GM23338 (cell line): Measurements from ENCODE around the gene PNMA6A. TPM values are rescaled to one million over a fixed set of nuclear protein-coding genes. Genes with fewer than 3 reads are reported as not detected.

Source experiments
- ATAC-seq: fragments of 200-7000 bp; cut with Tn5 transposase; 3 replicates; pipeline ENCODE4 v1.9.1; 2020
- DNase-seq: peaks from one replicate; pipeline ENCODE4 v3.0.0-alpha.2; 2015; ENCODE audit warnings: low spot score
- H2AFZ ChIP-seq: fragments of 200-600 bp; sonication (generic); 2 replicates; pipeline ENCODE4 v1.8.0; 2016; ENCODE audit warnings: antibody characterized with exemption, mild to moderate bottlenecking, moderate library complexity
- H3F3A ChIP-seq: fragments of 200-600 bp; sonication (generic); replicated peaks from 2 replicates; pipeline ENCODE4 v1.8.0; 2017; ENCODE audit warnings: antibody characterized with exemption, mixed run types, low read depth
- H3K27ac ChIP-seq: fragments of 200-600 bp; sonication (generic); 2 replicates; pipeline ENCODE4 v1.6.1; 2016; ENCODE audit warnings: low read depth
- H3K27me3 ChIP-seq: fragments of 200-600 bp; sonication (generic); 2 replicates; pipeline ENCODE4 v1.8.0; 2016; ENCODE audit warnings: mild to moderate bottlenecking, mixed run types, moderate library complexity; ENCODE audit not compliant: insufficient read depth
- H3K36me3 ChIP-seq: fragments of 200-600 bp; sonication (generic); 2 replicates; pipeline ENCODE4 v1.8.0; 2016; ENCODE audit warnings: mild to moderate bottlenecking; ENCODE audit not compliant: insufficient read depth
- H3K4me1 ChIP-seq: fragments of 200-600 bp; sonication (generic); 2 replicates; pipeline ENCODE4 v1.8.0; 2016; ENCODE audit warnings: mild to moderate bottlenecking, moderate library complexity; ENCODE audit not compliant: insufficient read depth
- H3K4me2 ChIP-seq: fragments of 200-600 bp; sonication (generic); 2 replicates; pipeline ENCODE4 v1.7.1; 2017; ENCODE audit warnings: mixed run types
- H3K4me3 ChIP-seq: fragments of 200-600 bp; sonication (generic); 2 replicates; pipeline ENCODE4 v1.6.1; 2016; ENCODE audit warnings: mixed run types
- H3K79me2 ChIP-seq: fragments of 200-600 bp; sonication (generic); replicated peaks from 2 replicates; pipeline ENCODE4 v1.8.0; 2017; ENCODE audit warnings: mild to moderate bottlenecking; ENCODE audit not compliant: insufficient read depth
- H3K9me2 ChIP-seq: fragments of 200-600 bp; sonication (generic); 2 replicates; pipeline ENCODE4 v1.8.0; 2017; ENCODE audit not compliant: insufficient read depth
- H4K20me1 ChIP-seq: fragments of 200-600 bp; sonication (generic); replicated peaks from 2 replicates; pipeline ENCODE4 v1.8.0; 2017; ENCODE audit warnings: mild to moderate bottlenecking; ENCODE audit not compliant: insufficient read depth
- H3K27ac Mint-ChIP-seq: 2 replicates; pipeline ENCODE4 v1.8.0; 2020; ENCODE audit warnings: inconsistent platforms, mild to moderate bottlenecking, moderate library complexity, mixed read lengths
- H3K27me3 Mint-ChIP-seq: 3 replicates; pipeline ENCODE4 v1.8.0; 2022; ENCODE audit warnings: low read depth, mild to moderate bottlenecking, moderate library complexity, mixed read lengths, inconsistent platforms; ENCODE audit not compliant: insufficient read depth, poor library complexity
- H3K36me3 Mint-ChIP-seq: 3 replicates; pipeline ENCODE4 v1.8.0; 2021; ENCODE audit warnings: low read depth, mild to moderate bottlenecking, inconsistent platforms, moderate library complexity, mixed read lengths
- H3K4me1 Mint-ChIP-seq: 3 replicates; pipeline ENCODE4 v1.8.0; 2020; ENCODE audit warnings: mild to moderate bottlenecking, inconsistent platforms, mixed read lengths
- H3K4me3 Mint-ChIP-seq: 3 replicates; pipeline ENCODE4 v1.8.0; 2021; ENCODE audit warnings: moderate library complexity, mild to moderate bottlenecking, inconsistent platforms, mixed read lengths
- H3K9me3 Mint-ChIP-seq: 3 replicates; pipeline ENCODE4 v1.8.0; 2020; ENCODE audit warnings: moderate library complexity, mild to moderate bottlenecking, inconsistent platforms, mixed read lengths
- CREB1 ChIP-seq: fragments of 250-450 bp; sonication (Bioruptor Pico); IDR thresholded peaks from 2 replicates; pipeline ENCODE4 v1.5.0; 2020; ENCODE audit warnings: low read depth, mild to moderate bottlenecking, moderate library complexity
- CTCF ChIP-seq, 2 experiments: fragments of 200-600 bp in 1 of 2; sonication (generic) in 1 of 2; conservative IDR thresholded peaks; 2 replicates each; pipeline versions ENCODE4 v1.5.1 to v1.6.1; 2016 to 2017; ENCODE audit warnings: antibody characterized with exemption in 2 of 2, low read depth in 2 of 2, mild to moderate bottlenecking in 2 of 2, moderate library complexity in 1 of 2
- EZH2 ChIP-seq: fragments of 200-600 bp; sonication (generic); IDR thresholded peaks from one replicate; pipeline ENCODE4 v1.8.0; 2017; ENCODE audit warnings: antibody characterized with exemption, mild to moderate bottlenecking, low read depth; ENCODE audit not compliant: unreplicated experiment
- EZH2phosphoT487 ChIP-seq: fragments of 200-600 bp; sonication (generic); IDR thresholded peaks from one replicate; pipeline ENCODE4 v1.8.1; 2018; ENCODE audit warnings: antibody characterized with exemption; ENCODE audit not compliant: unreplicated experiment
- JUNB ChIP-seq: IDR thresholded peaks from one replicate; pipeline ENCODE4 v1.6.1; 2016; ENCODE audit warnings: antibody characterized with exemption; ENCODE audit not compliant: unreplicated experiment
- NANOG ChIP-seq: IDR thresholded peaks from 2 replicates; pipeline ENCODE4 v1.6.1; 2016; ENCODE audit warnings: antibody characterized with exemption, borderline replicate concordance
- POLR2AphosphoS5 ChIP-seq: IDR thresholded peaks from 2 replicates; pipeline ENCODE4 v1.6.1; 2016; ENCODE audit warnings: antibody characterized with exemption, low read depth
- STAT1 ChIP-seq: IDR thresholded peaks from one replicate; pipeline ENCODE4 v1.6.1; 2016; ENCODE audit warnings: antibody characterized with exemption; ENCODE audit not compliant: unreplicated experiment
- ZNF114 ChIP-seq: fragments of 250-450 bp; sonication (Bioruptor Pico); IDR thresholded peaks from 2 replicates; pipeline ENCODE4 v1.5.0; 2020; ENCODE audit warnings: mild to moderate bottlenecking, moderate library complexity
- ZNF331 ChIP-seq: fragments of 250-450 bp; sonication (Bioruptor Pico); IDR thresholded peaks from 2 replicates; pipeline ENCODE4 v1.5.0; 2020; ENCODE audit warnings: low read depth, mild to moderate bottlenecking, moderate library complexity
- ZNF462 ChIP-seq: fragments of 250-450 bp; sonication (Bioruptor Pico); IDR thresholded peaks from 2 replicates; pipeline ENCODE4 v1.5.0; 2020; ENCODE audit warnings: mild to moderate bottlenecking, moderate library complexity
- polyA plus RNA-seq: library from polyadenylated mRNA; unstranded; fragments of >200 nt; fragmentation: Nextera tagmentation; extraction: Ambion mirVana; gene quantifications from 2 replicates; pipeline ENCODE4 v1.2.1, GENCODE V29; 2016
- total RNA-seq: library from RNA; depleted of rRNA; stranded (reverse); fragments of >200 nt; shearing (Covaris generic); gene quantifications from 2 replicates; pipeline ENCODE4 v1.2.3, GENCODE V29; 2014
- TF ChIP-seq, protein P1 (sequence below): IDR thresholded peaks from one replicate; pipeline ENCODE4 v1.6.1; 2018; ENCODE audit warnings: antibody characterized with exemption; ENCODE audit not compliant: unreplicated experiment
- TF ChIP-seq, protein P2 (sequence below): IDR thresholded peaks from 2 replicates; pipeline ENCODE4 v1.6.1; 2016; ENCODE audit warnings: antibody characterized with exemption

The PNMA6A gene
- total and polyA plus RNA-seq, 2 experiments from 2014 or later = 2.4 to 7.1 TPM

DNA sequence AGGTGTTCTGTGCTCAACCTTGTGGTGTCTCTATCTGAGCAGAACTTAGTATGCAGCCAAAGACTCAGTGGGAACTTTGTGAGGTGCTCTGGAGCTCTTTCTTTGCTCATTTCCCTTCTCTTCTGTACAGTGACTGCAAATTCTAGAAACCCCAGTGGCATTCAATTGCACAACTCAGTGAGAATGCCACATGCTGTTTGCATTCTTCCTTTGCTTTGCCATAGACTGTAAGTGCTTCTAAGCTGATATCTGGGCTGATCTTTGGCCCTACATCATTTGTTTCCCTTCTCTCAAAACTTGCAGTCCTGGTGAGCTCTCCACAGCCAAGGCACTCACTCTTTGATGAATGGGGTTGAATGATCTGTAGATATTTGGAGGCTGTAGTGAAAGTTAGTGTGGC lies 8.9 kb upstream of the PNMA6A start:
- TF ChIP-seq ZNF114 (CRISPR knock-in tag) (no peak), EZH2phosphoT487 (no peak), ZNF462 (CRISPR knock-in tag) (no peak), CREB1 (no peak), CTCF (conservative IDR thresholded peaks at IDR 0.05; ENCODE audit: low read depth in 2 of 2) (no peak), NANOG (no peak), JUNB (no peak), POLR2AphosphoS5 (no peak), EZH2 (no peak), ZNF331 (CRISPR knock-in tag) (no peak), STAT1 (no peak)
- TF ChIP-seq, protein P1, sequence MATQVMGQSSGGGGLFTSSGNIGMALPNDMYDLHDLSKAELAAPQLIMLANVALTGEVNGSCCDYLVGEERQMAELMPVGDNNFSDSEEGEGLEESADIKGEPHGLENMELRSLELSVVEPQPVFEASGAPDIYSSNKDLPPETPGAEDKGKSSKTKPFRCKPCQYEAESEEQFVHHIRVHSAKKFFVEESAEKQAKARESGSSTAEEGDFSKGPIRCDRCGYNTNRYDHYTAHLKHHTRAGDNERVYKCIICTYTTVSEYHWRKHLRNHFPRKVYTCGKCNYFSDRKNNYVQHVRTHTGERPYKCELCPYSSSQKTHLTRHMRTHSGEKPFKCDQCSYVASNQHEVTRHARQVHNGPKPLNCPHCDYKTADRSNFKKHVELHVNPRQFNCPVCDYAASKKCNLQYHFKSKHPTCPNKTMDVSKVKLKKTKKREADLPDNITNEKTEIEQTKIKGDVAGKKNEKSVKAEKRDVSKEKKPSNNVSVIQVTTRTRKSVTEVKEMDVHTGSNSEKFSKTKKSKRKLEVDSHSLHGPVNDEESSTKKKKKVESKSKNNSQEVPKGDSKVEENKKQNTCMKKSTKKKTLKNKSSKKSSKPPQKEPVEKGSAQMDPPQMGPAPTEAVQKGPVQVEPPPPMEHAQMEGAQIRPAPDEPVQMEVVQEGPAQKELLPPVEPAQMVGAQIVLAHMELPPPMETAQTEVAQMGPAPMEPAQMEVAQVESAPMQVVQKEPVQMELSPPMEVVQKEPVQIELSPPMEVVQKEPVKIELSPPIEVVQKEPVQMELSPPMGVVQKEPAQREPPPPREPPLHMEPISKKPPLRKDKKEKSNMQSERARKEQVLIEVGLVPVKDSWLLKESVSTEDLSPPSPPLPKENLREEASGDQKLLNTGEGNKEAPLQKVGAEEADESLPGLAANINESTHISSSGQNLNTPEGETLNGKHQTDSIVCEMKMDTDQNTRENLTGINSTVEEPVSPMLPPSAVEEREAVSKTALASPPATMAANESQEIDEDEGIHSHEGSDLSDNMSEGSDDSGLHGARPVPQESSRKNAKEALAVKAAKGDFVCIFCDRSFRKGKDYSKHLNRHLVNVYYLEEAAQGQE = no peak
- TF ChIP-seq, protein P2, sequence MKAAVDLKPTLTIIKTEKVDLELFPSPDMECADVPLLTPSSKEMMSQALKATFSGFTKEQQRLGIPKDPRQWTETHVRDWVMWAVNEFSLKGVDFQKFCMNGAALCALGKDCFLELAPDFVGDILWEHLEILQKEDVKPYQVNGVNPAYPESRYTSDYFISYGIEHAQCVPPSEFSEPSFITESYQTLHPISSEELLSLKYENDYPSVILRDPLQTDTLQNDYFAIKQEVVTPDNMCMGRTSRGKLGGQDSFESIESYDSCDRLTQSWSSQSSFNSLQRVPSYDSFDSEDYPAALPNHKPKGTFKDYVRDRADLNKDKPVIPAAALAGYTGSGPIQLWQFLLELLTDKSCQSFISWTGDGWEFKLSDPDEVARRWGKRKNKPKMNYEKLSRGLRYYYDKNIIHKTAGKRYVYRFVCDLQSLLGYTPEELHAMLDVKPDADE = no peak
- no peak overlapping the region for H3K4me3 Mint-ChIP-seq
- no peaks in the 10 kb centered on the region for H4K20me1 ChIP-seq

More for the DNA sequence above, 8.9 kb upstream of the PNMA6A start:
- peaks cover 5% of the 10 kb centered on the region for H3K27me3 Mint-ChIP-seq
- Histone ChIP-seq H2AFZ (no peak overlapping the region), H3K4me3 (no peak overlapping the region), H3K4me2 (no peak overlapping the region), H3K79me2 (no peaks in the 10 kb centered on the region), H3F3A (no peaks in the 10 kb centered on the region), H3K9me2 (no peaks in the 10 kb centered on the region), H3K4me1 (peaks cover 6% of the 10 kb centered on the region; the same call in 1 of the 2 replicates), H3K27me3 (no peaks in the 10 kb centered on the region), H3K36me3 (no peaks in the 10 kb centered on the region), H3K27ac (no peak overlapping the region)
- no peak for ATAC-seq
- no peak overlapping the region for H3K27ac Mint-ChIP-seq
- H3K36me3 Mint-ChIP-seq = no peaks in the 10 kb centered on the region
- DNase-seq = no peak
- peaks cover 9% of the 10 kb centered on the region; the same call in 2 of the 3 replicates for H3K4me1 Mint-ChIP-seq
- no peaks in the 10 kb centered on the region; the same call in 1 of the 3 replicates for H3K9me3 Mint-ChIP-seq
